HepG2 (cell line): ENCODE results near the gene PIK3R1. TPM values are rescaled to one million over a fixed set of nuclear protein-coding genes. Genes with fewer than 3 reads are reported as not detected.

Source experiments
- CHD4 ChIP-seq: fragments of 200-600 bp; sonication (generic); IDR thresholded peaks from 2 replicates; pipeline ENCODE4 v1.7.0; 2017; ENCODE audit warnings: mild to moderate bottlenecking, low read length, borderline replicate concordance
- DPF2 ChIP-seq: sonication (generic); formaldehyde crosslinking; IDR thresholded peaks from 2 replicates; pipeline ENCODE4 v1.4.0; 2020; ENCODE audit warnings: mild to moderate bottlenecking, low read depth, missing genetic modification reagents, borderline replicate concordance
- ERF ChIP-seq: IDR thresholded peaks from 2 replicates; pipeline ENCODE4 v1.6.1; 2018; ENCODE audit warnings: missing biosample characterization, missing genetic modification reagents
- FOXA1 ChIP-seq, 2 experiments: fragments of 450-650 bp in 1 of 2; sonication (generic) in 1 of 2; formaldehyde crosslinking in 1 of 2; IDR thresholded peaks; 2 replicates each; pipeline versions ENCODE4 v1.4.0 to v1.6.1; 2016 to 2020; ENCODE audit warnings: missing genetic modification reagents in 1 of 2
- IKZF5 ChIP-seq: IDR thresholded peaks from 2 replicates; pipeline ENCODE4 v1.6.1; 2018; ENCODE audit warnings: missing genetic modification reagents, mild to moderate bottlenecking, missing compliant biosample characterization
- MED1 ChIP-seq: sonication (generic); formaldehyde crosslinking; IDR thresholded peaks from 2 replicates; pipeline ENCODE4 v1.4.0; 2020; ENCODE audit warnings: missing genetic modification reagents
- ZNF232 ChIP-seq: sonication (generic); formaldehyde crosslinking; IDR thresholded peaks from 2 replicates; pipeline ENCODE4 v1.4.0; 2020; ENCODE audit warnings: missing genetic modification reagents, borderline replicate concordance
- ZNF644 ChIP-seq: IDR thresholded peaks from 2 replicates; pipeline ENCODE4 v1.6.1; 2016; ENCODE audit warnings: low read depth
- ZNF788 ChIP-seq: sonication (generic); formaldehyde crosslinking; IDR thresholded peaks from 2 replicates; pipeline ENCODE4 v1.5.0; 2020; ENCODE audit warnings: mild to moderate bottlenecking, missing genetic modification reagents, borderline replicate concordance
- polyA plus RNA-seq, 8 experiments: library from polyadenylated mRNA; depleted of rRNA in 3 of 8; stranded (reverse) in 7 of 8; unstranded in 1 of 8; fragments of >200 nt; fragmentation: Illumina TruSeq in 4 of 8; extraction: Trizol in 4 of 8; gene quantifications; 2 replicates each; pipeline versions ENCODE4 v1.2.1 to v1.2.3, GENCODE V29; 2011 to 2016; ENCODE audit warnings: low read depth in 4 of 8, missing spikeins in 1 of 8, mixed read lengths in 1 of 8; ENCODE audit not compliant: insufficient read depth in 1 of 8
- total RNA-seq, 5 experiments: library from RNA; depleted of rRNA; stranded (reverse); fragments of >200 nt; fragmentation: Illumina TruSeq; extraction: Trizol; gene quantifications; 2 replicates each; pipeline ENCODE4 v1.2.3, GENCODE V29; 2016; ENCODE audit warnings: low read depth in 1 of 5
- TF ChIP-seq, protein P1 (sequence below): sonication (generic); formaldehyde crosslinking; IDR thresholded peaks from 2 replicates; pipeline ENCODE4 v1.4.0; 2020; ENCODE audit warnings: mild to moderate bottlenecking, missing genetic modification reagents
- TF ChIP-seq, protein P2 (sequence below): sonication (generic); formaldehyde crosslinking; IDR thresholded peaks from 2 replicates; pipeline ENCODE4 v1.4.0; 2020; ENCODE audit warnings: mild to moderate bottlenecking, missing genetic modification reagents, borderline replicate concordance

Gene PIK3R1
- total and polyA plus RNA-seq, 2 of the 13 experiments (the other 11 are each of a cell fraction or from before 2014, with no cell fraction given), result 8.4 to 21.3 TPM

DNA sequence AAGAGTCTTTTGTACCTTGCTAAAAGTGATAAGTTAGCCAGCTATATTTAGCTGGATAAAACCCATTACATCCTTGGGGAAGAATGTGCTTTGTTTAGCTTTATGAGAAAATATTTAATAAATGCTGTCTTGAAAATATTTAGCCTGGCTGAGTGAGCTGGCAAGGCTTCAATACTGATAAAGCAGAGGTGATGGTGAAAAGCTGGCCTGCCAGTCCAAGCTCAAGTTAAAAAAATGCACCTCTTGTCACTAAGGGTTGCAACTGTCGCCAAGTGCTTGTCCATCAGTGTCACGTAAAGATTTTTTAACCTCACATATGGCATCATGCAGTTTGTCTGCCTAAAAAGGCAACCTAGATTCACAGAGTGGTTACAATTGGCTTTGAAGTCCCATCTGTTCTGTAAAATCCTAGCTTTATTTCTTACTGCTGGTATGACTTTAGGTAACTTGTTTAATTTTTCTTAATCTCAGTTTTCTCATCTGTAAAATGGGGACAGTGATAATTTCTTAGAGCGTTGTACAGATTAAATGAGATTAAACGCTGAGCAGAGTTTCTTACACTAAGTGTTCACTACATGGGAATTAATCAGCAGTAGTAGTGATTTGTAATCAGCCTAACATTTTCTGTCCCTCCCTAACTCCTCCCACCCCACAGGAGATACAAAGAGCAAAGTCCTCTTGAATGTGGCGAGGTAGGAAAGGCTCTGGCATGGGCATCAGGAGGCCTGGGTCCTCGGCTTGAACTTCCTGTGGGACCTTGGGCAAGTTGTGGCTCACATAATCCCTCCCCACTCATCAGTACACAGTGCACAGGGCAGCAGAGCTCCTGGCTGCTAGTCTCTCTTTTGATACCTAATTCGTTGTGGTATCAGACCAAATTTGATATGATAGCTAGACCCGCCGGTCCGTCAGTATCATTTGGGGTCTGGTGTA is 48.7 kb downstream of the PIK3R1 start (continued):
- TF ChIP-seq, protein P1, sequence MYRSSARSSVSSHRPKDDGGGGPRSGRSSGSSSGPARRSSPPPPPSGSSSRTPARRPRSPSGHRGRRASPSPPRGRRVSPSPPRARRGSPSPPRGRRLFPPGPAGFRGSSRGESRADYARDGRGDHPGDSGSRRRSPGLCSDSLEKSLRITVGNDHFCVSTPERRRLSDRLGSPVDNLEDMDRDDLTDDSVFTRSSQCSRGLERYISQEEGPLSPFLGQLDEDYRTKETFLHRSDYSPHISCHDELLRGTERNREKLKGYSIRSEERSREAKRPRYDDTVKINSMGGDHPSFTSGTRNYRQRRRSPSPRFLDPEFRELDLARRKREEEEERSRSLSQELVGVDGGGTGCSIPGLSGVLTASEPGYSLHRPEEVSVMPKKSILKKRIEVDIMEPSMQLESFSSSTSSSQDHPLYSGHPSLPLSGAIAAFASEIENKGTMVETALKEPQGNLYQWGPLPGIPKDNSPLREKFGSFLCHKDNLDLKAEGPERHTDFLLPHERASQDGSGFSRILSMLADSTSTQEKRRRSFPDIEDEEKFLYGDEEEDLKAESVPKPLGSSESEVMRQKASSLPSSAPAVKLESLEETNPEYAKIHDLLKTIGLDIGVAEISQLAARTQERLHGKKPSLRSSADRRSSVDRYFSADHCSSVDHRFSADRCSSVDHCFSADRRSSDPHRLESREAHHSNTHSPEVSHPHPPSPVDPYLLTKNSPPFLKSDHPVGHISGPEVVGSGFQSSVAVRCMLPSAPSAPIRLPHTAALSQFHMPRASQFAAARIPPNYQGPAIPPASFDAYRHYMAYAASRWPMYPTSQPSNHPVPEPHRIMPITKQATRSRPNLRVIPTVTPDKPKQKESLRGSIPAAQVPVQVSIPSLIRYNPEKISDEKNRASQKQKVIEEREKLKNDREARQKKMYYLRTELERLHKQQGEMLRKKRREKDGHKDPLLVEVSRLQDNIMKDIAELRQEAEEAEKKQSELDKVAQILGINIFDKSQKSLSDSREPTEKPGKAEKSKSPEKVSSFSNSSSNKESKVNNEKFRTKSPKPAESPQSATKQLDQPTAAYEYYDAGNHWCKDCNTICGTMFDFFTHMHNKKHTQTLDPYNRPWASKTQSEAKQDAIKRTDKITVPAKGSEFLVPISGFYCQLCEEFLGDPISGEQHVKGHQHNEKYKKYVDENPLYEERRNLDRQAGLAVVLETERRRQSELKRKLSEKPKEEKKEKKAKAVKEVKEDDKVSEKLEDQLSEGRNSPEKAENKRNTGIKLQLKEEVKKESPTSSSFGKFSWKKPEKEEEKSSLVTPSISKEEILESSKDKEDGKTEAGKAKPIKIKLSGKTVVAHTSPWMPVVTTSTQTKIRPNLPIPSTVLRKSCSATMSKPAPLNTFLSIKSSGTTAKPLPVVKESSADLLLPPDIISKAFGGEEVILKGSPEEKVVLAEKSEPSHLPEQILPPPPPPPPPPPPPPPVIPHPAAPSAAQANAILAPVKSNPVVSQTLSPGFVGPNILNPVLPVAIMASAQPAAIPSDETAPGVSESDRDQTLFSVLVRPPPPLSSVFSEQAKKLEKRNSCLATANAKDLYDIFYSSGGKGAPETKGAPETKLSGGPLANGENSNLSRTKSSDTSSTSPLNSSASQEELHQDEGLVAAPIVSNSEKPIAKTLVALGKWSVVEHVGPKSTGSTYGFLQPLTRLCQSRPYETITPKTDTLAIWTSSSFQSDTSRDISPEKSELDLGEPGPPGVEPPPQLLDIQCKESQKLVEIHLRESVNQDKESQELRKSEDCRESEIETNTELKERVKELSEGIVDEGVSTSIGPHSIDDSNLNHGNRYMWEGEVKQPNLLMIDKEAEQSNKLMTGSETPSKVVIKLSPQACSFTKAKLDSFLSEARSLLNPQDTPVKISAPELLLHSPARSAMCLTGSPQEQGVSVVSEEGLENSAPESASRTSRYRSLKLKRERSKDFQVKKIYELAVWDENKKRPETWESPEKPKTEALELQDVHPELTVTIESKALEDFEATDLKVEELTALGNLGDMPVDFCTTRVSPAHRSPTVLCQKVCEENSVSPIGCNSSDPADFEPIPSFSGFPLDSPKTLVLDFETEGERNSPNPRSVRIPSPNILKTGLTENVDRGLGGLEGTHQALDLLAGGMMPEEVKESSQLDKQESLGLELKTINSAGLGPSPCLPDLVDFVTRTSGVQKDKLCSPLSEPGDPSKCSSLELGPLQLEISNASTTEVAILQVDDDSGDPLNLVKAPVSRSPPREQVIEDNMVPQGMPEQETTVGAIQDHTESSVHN (CRISPR knock-in tag), result 0 out of 2 replicates have a peak, but pooled peaks have one; percentile 53
- peak; percentile 64; the same call in 1 of the 2 replicates for TF ChIP-seq ZNF644 (CRISPR knock-in tag)
- peak; percentile 34; the same call in 1 of the 2 replicates for TF ChIP-seq ZNF788 (CRISPR knock-in tag)
- peak; percentile 95; the same call in 1 of the 2 replicates for TF ChIP-seq CHD4
- TF ChIP-seq ERF (CRISPR knock-in tag), result 0 out of 2 replicates have a peak, but pooled peaks have one; percentile 50
- TF ChIP-seq FOXA1 (IDR thresholded peaks at IDR 0.05), result no peak
- TF ChIP-seq FOXA1 (CRISPR knock-in tag; IDR thresholded peaks at IDR 0.05), result 0 out of 2 replicates have a peak, but pooled peaks have one; percentile 42
- TF ChIP-seq, protein P2, sequence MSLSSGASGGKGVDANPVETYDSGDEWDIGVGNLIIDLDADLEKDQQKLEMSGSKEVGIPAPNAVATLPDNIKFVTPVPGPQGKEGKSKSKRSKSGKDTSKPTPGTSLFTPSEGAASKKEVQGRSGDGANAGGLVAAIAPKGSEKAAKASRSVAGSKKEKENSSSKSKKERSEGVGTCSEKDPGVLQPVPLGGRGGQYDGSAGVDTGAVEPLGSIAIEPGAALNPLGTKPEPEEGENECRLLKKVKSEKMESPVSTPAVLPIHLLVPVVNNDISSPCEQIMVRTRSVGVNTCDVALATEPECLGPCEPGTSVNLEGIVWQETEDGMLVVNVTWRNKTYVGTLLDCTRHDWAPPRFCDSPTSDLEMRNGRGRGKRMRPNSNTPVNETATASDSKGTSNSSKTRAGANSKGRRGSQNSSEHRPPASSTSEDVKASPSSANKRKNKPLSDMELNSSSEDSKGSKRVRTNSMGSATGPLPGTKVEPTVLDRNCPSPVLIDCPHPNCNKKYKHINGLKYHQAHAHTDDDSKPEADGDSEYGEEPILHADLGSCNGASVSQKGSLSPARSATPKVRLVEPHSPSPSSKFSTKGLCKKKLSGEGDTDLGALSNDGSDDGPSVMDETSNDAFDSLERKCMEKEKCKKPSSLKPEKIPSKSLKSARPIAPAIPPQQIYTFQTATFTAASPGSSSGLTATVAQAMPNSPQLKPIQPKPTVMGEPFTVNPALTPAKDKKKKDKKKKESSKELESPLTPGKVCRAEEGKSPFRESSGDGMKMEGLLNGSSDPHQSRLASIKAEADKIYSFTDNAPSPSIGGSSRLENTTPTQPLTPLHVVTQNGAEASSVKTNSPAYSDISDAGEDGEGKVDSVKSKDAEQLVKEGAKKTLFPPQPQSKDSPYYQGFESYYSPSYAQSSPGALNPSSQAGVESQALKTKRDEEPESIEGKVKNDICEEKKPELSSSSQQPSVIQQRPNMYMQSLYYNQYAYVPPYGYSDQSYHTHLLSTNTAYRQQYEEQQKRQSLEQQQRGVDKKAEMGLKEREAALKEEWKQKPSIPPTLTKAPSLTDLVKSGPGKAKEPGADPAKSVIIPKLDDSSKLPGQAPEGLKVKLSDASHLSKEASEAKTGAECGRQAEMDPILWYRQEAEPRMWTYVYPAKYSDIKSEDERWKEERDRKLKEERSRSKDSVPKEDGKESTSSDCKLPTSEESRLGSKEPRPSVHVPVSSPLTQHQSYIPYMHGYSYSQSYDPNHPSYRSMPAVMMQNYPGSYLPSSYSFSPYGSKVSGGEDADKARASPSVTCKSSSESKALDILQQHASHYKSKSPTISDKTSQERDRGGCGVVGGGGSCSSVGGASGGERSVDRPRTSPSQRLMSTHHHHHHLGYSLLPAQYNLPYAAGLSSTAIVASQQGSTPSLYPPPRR (CRISPR knock-in tag), result peak; percentile 46; the same call in 1 of the 2 replicates
- 0 out of 2 replicates have a peak, but pooled peaks have one; percentile 41 for TF ChIP-seq IKZF5 (CRISPR knock-in tag)
- no peak for TF ChIP-seq ZNF232 (CRISPR knock-in tag)
- TF ChIP-seq DPF2 (CRISPR knock-in tag), result peak; percentile 57; the same call in 1 of the 2 replicates
- peak; percentile 54; the same call in 1 of the 2 replicates for TF ChIP-seq MED1 (CRISPR knock-in tag)
